Gastroesophageal sphincter (tissue), 3 donors: Measurements from ENCODE around the gene GGT6.

Experiments
- POLR2AphosphoS5 ChIP-seq: sonication (generic); formaldehyde crosslinking; IDR thresholded peaks from one replicate; pipeline ENCODE4 v1.6.1; 2017; ENCODE audit warnings: antibody characterized with exemption
- TF ChIP-seq, protein P1 (sequence below), 4 experiments: fragments of 200-600 bp in 2 of 4; fragments of 450-650 bp in 2 of 4; sonication (generic) in 1 of 4; IDR thresholded peaks; one replicate each; pipeline ENCODE4 v1.5.1; 2017 to 2019; ENCODE audit warnings: antibody characterized with exemption in 4 of 4, mild to moderate bottlenecking in 2 of 4, moderate library complexity in 2 of 4

DNA sequence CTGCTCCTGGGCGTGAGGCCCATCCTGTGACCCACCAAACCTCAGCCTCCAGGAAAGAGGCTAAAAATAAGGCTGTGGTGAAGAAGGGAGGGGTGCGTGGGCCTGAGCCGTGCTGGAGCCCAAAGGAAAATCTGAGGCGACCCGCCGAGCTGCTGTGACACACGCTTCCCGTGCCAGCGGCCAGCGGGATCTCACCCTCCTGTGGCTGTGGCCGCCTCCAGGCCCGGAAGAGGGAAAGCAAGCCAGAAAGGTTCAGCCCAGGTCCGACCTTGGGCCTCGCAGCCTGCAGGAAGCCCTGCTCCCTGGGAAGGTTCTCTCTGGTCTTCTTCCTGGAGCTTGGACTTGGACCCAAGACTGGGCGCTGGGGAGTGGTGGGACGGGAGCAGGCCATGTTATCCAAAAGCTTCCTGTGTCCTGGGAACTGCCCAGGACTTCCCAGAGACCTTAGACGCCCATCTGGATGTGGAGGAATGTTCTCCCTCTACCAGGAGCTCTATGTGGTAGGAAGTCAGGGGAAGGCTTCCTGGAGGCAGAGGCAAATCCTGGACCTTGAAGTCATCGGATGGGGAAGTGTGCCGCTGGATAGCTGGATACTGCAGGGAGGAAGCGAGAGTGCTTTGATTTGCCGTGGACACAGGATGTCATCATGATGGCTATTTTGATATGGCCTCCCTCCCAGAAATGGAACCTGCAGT is 50.3 kb downstream of the GGT6 start:
- TF ChIP-seq, protein P1, sequence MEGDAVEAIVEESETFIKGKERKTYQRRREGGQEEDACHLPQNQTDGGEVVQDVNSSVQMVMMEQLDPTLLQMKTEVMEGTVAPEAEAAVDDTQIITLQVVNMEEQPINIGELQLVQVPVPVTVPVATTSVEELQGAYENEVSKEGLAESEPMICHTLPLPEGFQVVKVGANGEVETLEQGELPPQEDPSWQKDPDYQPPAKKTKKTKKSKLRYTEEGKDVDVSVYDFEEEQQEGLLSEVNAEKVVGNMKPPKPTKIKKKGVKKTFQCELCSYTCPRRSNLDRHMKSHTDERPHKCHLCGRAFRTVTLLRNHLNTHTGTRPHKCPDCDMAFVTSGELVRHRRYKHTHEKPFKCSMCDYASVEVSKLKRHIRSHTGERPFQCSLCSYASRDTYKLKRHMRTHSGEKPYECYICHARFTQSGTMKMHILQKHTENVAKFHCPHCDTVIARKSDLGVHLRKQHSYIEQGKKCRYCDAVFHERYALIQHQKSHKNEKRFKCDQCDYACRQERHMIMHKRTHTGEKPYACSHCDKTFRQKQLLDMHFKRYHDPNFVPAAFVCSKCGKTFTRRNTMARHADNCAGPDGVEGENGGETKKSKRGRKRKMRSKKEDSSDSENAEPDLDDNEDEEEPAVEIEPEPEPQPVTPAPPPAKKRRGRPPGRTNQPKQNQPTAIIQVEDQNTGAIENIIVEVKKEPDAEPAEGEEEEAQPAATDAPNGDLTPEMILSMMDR (IDR thresholded peaks at IDR 0.05): no peak
- TF ChIP-seq POLR2AphosphoS5: no peak
